ENCODE measurements around the gene AFF3. TPM values are rescaled to one million over a fixed set of nuclear protein-coding genes. Genes with fewer than 3 reads are reported as not detected.

AFF3 gene
- total and polyA plus RNA-seq, 2 of the 8 experiments (the other 6 are each of a cell fraction or from before 2014, with no cell fraction given), result 0.27 to 3.0 TPM

GRCh38 chr2:99697811-99698568 is 444.4 kb downstream of the AFF3 start:
- Histone ChIP-seq H2AK5ac (ENCODE audit: low read depth, low read length) (no peak overlapping the region), H2BK12ac (ENCODE audit: low read depth, low read length) (no peak overlapping the region), H2BK120ac (replicated peaks; ENCODE audit: low read depth, low read length) (no peak overlapping the region), H3K27ac (ENCODE audit: low read depth, low read length) (no peak overlapping the region), H3K14ac (ENCODE audit: insufficient read length) (no peak overlapping the region), H3K9ac (replicated peaks in 1 of 4; ENCODE audit: extremely low read depth in 1 of 4, low read depth in 3 of 4, low read length in 3 of 4) (no peak overlapping the region), H3K56ac (replicated peaks; ENCODE audit: insufficient read length, low read depth, low read length) (no peak overlapping the region), H3K23me2 (ENCODE audit: low read depth, low read length) (no peaks in the 10 kb centered on the region), H3K4ac (replicated peaks; ENCODE audit: insufficient read length, low read depth, low read length) (no peak overlapping the region), H2BK15ac (ENCODE audit: low read length) (no peak overlapping the region), H3K9me3 (ENCODE audit: insufficient read depth in 2 of 2, low read depth in 1 of 2, low read length in 1 of 2) (no peaks in the 10 kb centered on the region), H3K18ac (ENCODE audit: extremely low read depth, low read length) (no peak overlapping the region; the same call in 1 of the 2 replicates), H3K36me3 (ENCODE audit: control insufficient read depth in 2 of 4, insufficient read depth in 4 of 4, low read length in 3 of 4) (no peaks in the 10 kb centered on the region), H2BK5ac (ENCODE audit: low read depth, low read length) (no peak overlapping the region), H3K27me3 (replicated peaks in 1 of 4; ENCODE audit: control insufficient read depth in 3 of 4, extremely low read depth in 1 of 4, insufficient read depth in 3 of 4, low read length in 3 of 4) (no peaks in the 10 kb centered on the region), H2AFZ (ENCODE audit: low read length) (no peak overlapping the region), H2BK20ac (ENCODE audit: low read length) (no peak overlapping the region), H3K79me1 (ENCODE audit: low read depth, low read length) (no peaks in the 10 kb centered on the region), H4K91ac (replicated peaks; ENCODE audit: insufficient read length, low read length) (no peak overlapping the region), H3K4me3 (ENCODE audit: extremely low read depth in 1 of 4, insufficient read depth in 2 of 4, low read depth in 3 of 4, low read length in 4 of 4) (no peak overlapping the region), H3K4me2 (ENCODE audit: insufficient read depth in 1 of 2, low read depth in 2 of 2, low read length in 2 of 2) (no peak overlapping the region), H4K5ac (ENCODE audit: insufficient read length, low read depth, low read length) (no peak overlapping the region), H4K8ac (ENCODE audit: extremely low read depth, insufficient read depth, low read length) (no peak overlapping the region), H3K4me1 (replicated peaks in 1 of 4; ENCODE audit: control insufficient read depth in 3 of 4, insufficient read depth in 4 of 4, low read length in 3 of 4) (no peaks in the 10 kb centered on the region), H3K79me2 (ENCODE audit: control insufficient read depth in 1 of 2, insufficient read depth in 2 of 2, low read length in 2 of 2) (no peaks in the 10 kb centered on the region), H3K23ac (ENCODE audit: insufficient read length) (no peak overlapping the region), H4K20me1 (replicated peaks in 1 of 2; ENCODE audit: control insufficient read depth in 1 of 2, insufficient read depth in 2 of 2, low read length in 2 of 2) (no peaks in the 10 kb centered on the region)
- ChIA-PET CTCF (ENCODE audit: partially characterized antibody) (interaction anchor here (0.5 kb wide), 1 partner anchor 908 kb away, joined by 3 read pairs; no protein-coding TSS in a partner anchor), POLR2A (ENCODE audit: partially characterized antibody) (no interaction called here)
- DNase-seq (ENCODE audit: low read depth in 1 of 2, low spot score in 2 of 2), result no peak
- TF ChIP-seq SP1 (IDR thresholded peaks at IDR 0.05; ENCODE audit: low read depth, low read length) (no peak), GABPA (IDR thresholded peaks at IDR 0.05; ENCODE audit: borderline replicate concordance, insufficient read depth, low read length) (no peak), BCL11A (IDR thresholded peaks at IDR 0.05; ENCODE audit: low read depth in 2 of 2, low read length in 2 of 2) (no peak), ZNF274 (IDR thresholded peaks at IDR 0.05; ENCODE audit: borderline replicate concordance, extremely low read depth, low read length) (no peak), RXRA (IDR thresholded peaks at IDR 0.05; ENCODE audit: insufficient read depth, low read depth, low read length) (no peak), HDAC2 (IDR thresholded peaks at IDR 0.05; ENCODE audit: borderline replicate concordance in 1 of 2, low read depth in 2 of 2, low read length in 2 of 2) (no peak)
- FAIRE-seq, result no peak
